NOMO-1 (cell line): ENCODE results near the gene NR6A1.
A peak's percentile ranks its signal among the peaks of the same experiment; 100 is the strongest.
"Not testable (repeated sequence)": the region's sequence is repeated elsewhere in the genome, so short reads cannot be mapped to it uniquely, and the experiment has no call there.

Experiments used
- DNase-seq, 2 experiments: peaks; one replicate each; lab custom pipeline; 2025; ENCODE audit not compliant: unreplicated experiment in 2 of 2; lab: John Stamatoyannopoulos, UW

Gene NR6A1

GRCh38 chr9:124778575-124779367 lies 7.7 kb upstream of the NR6A1 start:
- no peak for DNase-seq

GRCh38 chr9:124776954-124777648 lies 6.0 kb upstream of the NR6A1 start, which contains the start of gene OLFML2A:
Gene OLFML2A, plus strand, starts transcription at chr9:124777133. Its CDS starts 138 bp downstream, at chr9:124777271.
- peak in 1 of 2 experiments; percentile 44 for DNase-seq

- no peak for DNase-seq
Observed at GRCh38 chr9:124776618-124776953, 5.5 kb upstream of the NR6A1 start.

- peak; percentile 62 to 72 for DNase-seq
Observed at GRCh38 chr9:124774129-124774978, 3.2 kb upstream of the NR6A1 start.

- no peak for DNase-seq
Observed at GRCh38 chr9:124773473-124774128, 2.5 kb upstream of the NR6A1 start.

GRCh38 chr9:124772877-124773276 lies 1.8 kb upstream of the NR6A1 start:
- DNase-seq: not testable (repeated sequence)

- DNase-seq: peak in 1 of 2 experiments; percentile 32
Observed at GRCh38 chr9:124771867-124772679, 962 bp upstream of the NR6A1 start.

- DNase-seq: no peak
Observed at GRCh38 chr9:124770359-124771020, 621 bp downstream of the NR6A1 start.

GRCh38 chr9:124769549-124770358 lies 1.4 kb downstream of the NR6A1 start:
- peak in 1 of 2 experiments; percentile 52 for DNase-seq

- DNase-seq: no peak
Observed at GRCh38 chr9:124768750-124769548, 2.2 kb downstream of the NR6A1 start.

- DNase-seq: peak in 1 of 2 experiments; percentile 35
Observed at GRCh38 chr9:124768334-124768733, 2.8 kb downstream of the NR6A1 start.

- DNase-seq: no peak
Observed at GRCh38 chr9:124767821-124768220, 3.3 kb downstream of the NR6A1 start.

- peak; percentile 29 to 61 for DNase-seq
Observed at GRCh38 chr9:124766815-124767554, 4.1 kb downstream of the NR6A1 start.

- no peak for DNase-seq
Observed at GRCh38 chr9:124766326-124766725, 4.8 kb downstream of the NR6A1 start.

- DNase-seq: no peak
Observed at GRCh38 chr9:124765439-124765835, 5.7 kb downstream of the NR6A1 start.

GRCh38 chr9:124764774-124765438 lies 6.2 kb downstream of the NR6A1 start:
- peak in 1 of 2 experiments; percentile 51 for DNase-seq
